ENCODE results near the gene CAND2. TPM values are rescaled to one million over a fixed set of nuclear protein-coding genes. Genes with fewer than 3 reads are reported as not detected.

Gene CAND2
- total RNA-seq, 1 experiment from 2014 or later, result 8.2 TPM

GRCh38 chr3:12816521-12817342 is 20.3 kb downstream of the CAND2 start:
- Histone ChIP-seq H3K27ac (ENCODE audit: low read depth, low read length, poor library complexity, severe bottlenecking) (no peak overlapping the region), H3K4me3 (ENCODE audit: low read depth, low read length, poor library complexity, severe bottlenecking) (no peak overlapping the region), H3K9me3 (ENCODE audit: low read depth, low read length, poor library complexity, severe bottlenecking) (no peaks in the 10 kb centered on the region), H3K36me3 (ENCODE audit: insufficient read depth, low read length, poor library complexity, severe bottlenecking) (no peaks in the 10 kb centered on the region), H3K4me1 (ENCODE audit: insufficient read depth, low read length, poor library complexity, severe bottlenecking) (no peaks in the 10 kb centered on the region), H3K27me3 (replicated peaks; ENCODE audit: insufficient read depth, low read depth, low read length, poor library complexity) (no peaks in the 10 kb centered on the region)
- no TSS peak for BruUV-seq (replicated peaks)
- CTCF ChIA-PET, result no interaction called here
- no peak for DNase-seq (ENCODE audit: low spot score)
- intact Hi-C loops (cut with micrococcal nuclease; ENCODE audit: unreplicated experiment), result no loop called here
- TF ChIP-seq EZH2 (IDR thresholded peaks at IDR 0.05; ENCODE audit: borderline replicate concordance, low read depth, low read length, poor library complexity, severe bottlenecking) (no peak), CTCF (conservative IDR thresholded peaks at IDR 0.05; ENCODE audit: low read depth, low read length) (no peak)
- POLR2A ChIA-PET (ENCODE audit: low non-redundant PET), result no interaction called here

- intact Hi-C loops (cut with micrococcal nuclease; ENCODE audit: unreplicated experiment), result no loop called here
- Histone ChIP-seq H3K9me3 (ENCODE audit: low read depth, low read length, poor library complexity, severe bottlenecking) (no peaks in the 10 kb centered on the region), H3K27me3 (replicated peaks; ENCODE audit: insufficient read depth, low read depth, low read length, poor library complexity) (no peaks in the 10 kb centered on the region), H3K27ac (ENCODE audit: low read depth, low read length, poor library complexity, severe bottlenecking) (no peak overlapping the region), H3K4me1 (ENCODE audit: insufficient read depth, low read length, poor library complexity, severe bottlenecking) (no peaks in the 10 kb centered on the region), H3K36me3 (ENCODE audit: insufficient read depth, low read length, poor library complexity, severe bottlenecking) (no peaks in the 10 kb centered on the region), H3K4me3 (ENCODE audit: low read depth, low read length, poor library complexity, severe bottlenecking) (no peak overlapping the region)
- ChIA-PET POLR2A (ENCODE audit: low non-redundant PET) (no interaction called here), CTCF (no interaction called here)
- DNase-seq (ENCODE audit: low spot score), result no peak
- no peak for TF ChIP-seq EZH2 (IDR thresholded peaks at IDR 0.05; ENCODE audit: borderline replicate concordance, low read depth, low read length, poor library complexity, severe bottlenecking)
- TF ChIP-seq CTCF (conservative IDR thresholded peaks at IDR 0.05; ENCODE audit: low read depth, low read length), result no peak
- no TSS peak for BruUV-seq (replicated peaks)
Measured at GRCh38 chr3:12817343-12817710, 20.8 kb downstream of the CAND2 start.

GRCh38 chr3:12818273-12818672 is 21.8 kb downstream of the CAND2 start:
- POLR2A ChIA-PET (ENCODE audit: low non-redundant PET), result no interaction called here
- no TSS peak for BruUV-seq (replicated peaks)

More at GRCh38 chr3:12818273-12818672, 21.8 kb downstream of the CAND2 start:
- no peak for DNase-seq (ENCODE audit: low spot score)
- CTCF ChIA-PET, result no interaction called here
- no peaks in the 10 kb centered on the region for H3K27me3 ChIP-seq (replicated peaks; ENCODE audit: insufficient read depth, low read depth, low read length, poor library complexity)
- no peaks in the 10 kb centered on the region for H3K9me3 ChIP-seq (ENCODE audit: low read depth, low read length, poor library complexity, severe bottlenecking)
- H3K4me1 ChIP-seq (ENCODE audit: insufficient read depth, low read length, poor library complexity, severe bottlenecking), result no peaks in the 10 kb centered on the region
- H3K4me3 ChIP-seq (ENCODE audit: low read depth, low read length, poor library complexity, severe bottlenecking), result no peak overlapping the region
- intact Hi-C loops (cut with micrococcal nuclease; ENCODE audit: unreplicated experiment), result no loop called here
- TF ChIP-seq EZH2 (IDR thresholded peaks at IDR 0.05; ENCODE audit: borderline replicate concordance, low read depth, low read length, poor library complexity, severe bottlenecking) (no peak), CTCF (conservative IDR thresholded peaks at IDR 0.05; ENCODE audit: low read depth, low read length) (no peak)
- no peaks in the 10 kb centered on the region for H3K36me3 ChIP-seq (ENCODE audit: insufficient read depth, low read length, poor library complexity, severe bottlenecking)
- H3K27ac ChIP-seq (ENCODE audit: low read depth, low read length, poor library complexity, severe bottlenecking), result no peak overlapping the region
